Measurements from ENCODE around the gene PIR. TPM values are rescaled to one million over a fixed set of nuclear protein-coding genes. Genes with fewer than 3 reads are reported as not detected.

PIR gene
- total and polyA plus RNA-seq, 2 of the 8 experiments (the other 6 are each of a cell fraction or from before 2014, with no cell fraction given), result 6.4 to 10.3 TPM

- TF ChIP-seq, protein P1, sequence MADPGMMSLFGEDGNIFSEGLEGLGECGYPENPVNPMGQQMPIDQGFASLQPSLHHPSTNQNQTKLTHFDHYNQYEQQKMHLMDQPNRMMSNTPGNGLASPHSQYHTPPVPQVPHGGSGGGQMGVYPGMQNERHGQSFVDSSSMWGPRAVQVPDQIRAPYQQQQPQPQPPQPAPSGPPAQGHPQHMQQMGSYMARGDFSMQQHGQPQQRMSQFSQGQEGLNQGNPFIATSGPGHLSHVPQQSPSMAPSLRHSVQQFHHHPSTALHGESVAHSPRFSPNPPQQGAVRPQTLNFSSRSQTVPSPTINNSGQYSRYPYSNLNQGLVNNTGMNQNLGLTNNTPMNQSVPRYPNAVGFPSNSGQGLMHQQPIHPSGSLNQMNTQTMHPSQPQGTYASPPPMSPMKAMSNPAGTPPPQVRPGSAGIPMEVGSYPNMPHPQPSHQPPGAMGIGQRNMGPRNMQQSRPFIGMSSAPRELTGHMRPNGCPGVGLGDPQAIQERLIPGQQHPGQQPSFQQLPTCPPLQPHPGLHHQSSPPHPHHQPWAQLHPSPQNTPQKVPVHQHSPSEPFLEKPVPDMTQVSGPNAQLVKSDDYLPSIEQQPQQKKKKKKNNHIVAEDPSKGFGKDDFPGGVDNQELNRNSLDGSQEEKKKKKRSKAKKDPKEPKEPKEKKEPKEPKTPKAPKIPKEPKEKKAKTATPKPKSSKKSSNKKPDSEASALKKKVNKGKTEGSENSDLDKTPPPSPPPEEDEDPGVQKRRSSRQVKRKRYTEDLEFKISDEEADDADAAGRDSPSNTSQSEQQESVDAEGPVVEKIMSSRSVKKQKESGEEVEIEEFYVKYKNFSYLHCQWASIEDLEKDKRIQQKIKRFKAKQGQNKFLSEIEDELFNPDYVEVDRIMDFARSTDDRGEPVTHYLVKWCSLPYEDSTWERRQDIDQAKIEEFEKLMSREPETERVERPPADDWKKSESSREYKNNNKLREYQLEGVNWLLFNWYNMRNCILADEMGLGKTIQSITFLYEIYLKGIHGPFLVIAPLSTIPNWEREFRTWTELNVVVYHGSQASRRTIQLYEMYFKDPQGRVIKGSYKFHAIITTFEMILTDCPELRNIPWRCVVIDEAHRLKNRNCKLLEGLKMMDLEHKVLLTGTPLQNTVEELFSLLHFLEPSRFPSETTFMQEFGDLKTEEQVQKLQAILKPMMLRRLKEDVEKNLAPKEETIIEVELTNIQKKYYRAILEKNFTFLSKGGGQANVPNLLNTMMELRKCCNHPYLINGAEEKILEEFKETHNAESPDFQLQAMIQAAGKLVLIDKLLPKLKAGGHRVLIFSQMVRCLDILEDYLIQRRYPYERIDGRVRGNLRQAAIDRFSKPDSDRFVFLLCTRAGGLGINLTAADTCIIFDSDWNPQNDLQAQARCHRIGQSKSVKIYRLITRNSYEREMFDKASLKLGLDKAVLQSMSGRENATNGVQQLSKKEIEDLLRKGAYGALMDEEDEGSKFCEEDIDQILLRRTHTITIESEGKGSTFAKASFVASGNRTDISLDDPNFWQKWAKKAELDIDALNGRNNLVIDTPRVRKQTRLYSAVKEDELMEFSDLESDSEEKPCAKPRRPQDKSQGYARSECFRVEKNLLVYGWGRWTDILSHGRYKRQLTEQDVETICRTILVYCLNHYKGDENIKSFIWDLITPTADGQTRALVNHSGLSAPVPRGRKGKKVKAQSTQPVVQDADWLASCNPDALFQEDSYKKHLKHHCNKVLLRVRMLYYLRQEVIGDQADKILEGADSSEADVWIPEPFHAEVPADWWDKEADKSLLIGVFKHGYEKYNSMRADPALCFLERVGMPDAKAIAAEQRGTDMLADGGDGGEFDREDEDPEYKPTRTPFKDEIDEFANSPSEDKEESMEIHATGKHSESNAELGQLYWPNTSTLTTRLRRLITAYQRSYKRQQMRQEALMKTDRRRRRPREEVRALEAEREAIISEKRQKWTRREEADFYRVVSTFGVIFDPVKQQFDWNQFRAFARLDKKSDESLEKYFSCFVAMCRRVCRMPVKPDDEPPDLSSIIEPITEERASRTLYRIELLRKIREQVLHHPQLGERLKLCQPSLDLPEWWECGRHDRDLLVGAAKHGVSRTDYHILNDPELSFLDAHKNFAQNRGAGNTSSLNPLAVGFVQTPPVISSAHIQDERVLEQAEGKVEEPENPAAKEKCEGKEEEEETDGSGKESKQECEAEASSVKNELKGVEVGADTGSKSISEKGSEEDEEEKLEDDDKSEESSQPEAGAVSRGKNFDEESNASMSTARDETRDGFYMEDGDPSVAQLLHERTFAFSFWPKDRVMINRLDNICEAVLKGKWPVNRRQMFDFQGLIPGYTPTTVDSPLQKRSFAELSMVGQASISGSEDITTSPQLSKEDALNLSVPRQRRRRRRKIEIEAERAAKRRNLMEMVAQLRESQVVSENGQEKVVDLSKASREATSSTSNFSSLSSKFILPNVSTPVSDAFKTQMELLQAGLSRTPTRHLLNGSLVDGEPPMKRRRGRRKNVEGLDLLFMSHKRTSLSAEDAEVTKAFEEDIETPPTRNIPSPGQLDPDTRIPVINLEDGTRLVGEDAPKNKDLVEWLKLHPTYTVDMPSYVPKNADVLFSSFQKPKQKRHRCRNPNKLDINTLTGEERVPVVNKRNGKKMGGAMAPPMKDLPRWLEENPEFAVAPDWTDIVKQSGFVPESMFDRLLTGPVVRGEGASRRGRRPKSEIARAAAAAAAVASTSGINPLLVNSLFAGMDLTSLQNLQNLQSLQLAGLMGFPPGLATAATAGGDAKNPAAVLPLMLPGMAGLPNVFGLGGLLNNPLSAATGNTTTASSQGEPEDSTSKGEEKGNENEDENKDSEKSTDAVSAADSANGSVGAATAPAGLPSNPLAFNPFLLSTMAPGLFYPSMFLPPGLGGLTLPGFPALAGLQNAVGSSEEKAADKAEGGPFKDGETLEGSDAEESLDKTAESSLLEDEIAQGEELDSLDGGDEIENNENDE (IDR thresholded peaks at IDR 0.05; ENCODE audit: insufficient replicate concordance, low read length), result no peak
- no peak for TF ChIP-seq ASH2L (IDR thresholded peaks at IDR 0.05; ENCODE audit: low read length)
- TF ChIP-seq GTF2F1 (IDR thresholded peaks at IDR 0.05; ENCODE audit: borderline replicate concordance, low read depth, low read length), result no peak
- TF ChIP-seq POU5F1 (IDR thresholded peaks at IDR 0.05; ENCODE audit: low read depth, low read length), result no peak
- no peak for TF ChIP-seq POLR2AphosphoS5 (IDR thresholded peaks at IDR 0.05; ENCODE audit: low read depth, low read length)
- no peak for TF ChIP-seq YY1 (IDR thresholded peaks at IDR 0.05; ENCODE audit: low read depth, low read length)
- no peak for TF ChIP-seq POLR2A (IDR thresholded peaks at IDR 0.05; ENCODE audit: control extremely low read depth in 1 of 2, low read depth in 2 of 2, low read length in 2 of 2)
- TF ChIP-seq KDM1A (IDR thresholded peaks at IDR 0.05; ENCODE audit: borderline replicate concordance, low read length), result no peak
- TF ChIP-seq CEBPB (IDR thresholded peaks at IDR 0.05; ENCODE audit: low read depth, low read length), result no peak
- TF ChIP-seq TEAD4 (IDR thresholded peaks at IDR 0.05; ENCODE audit: low read depth, low read length), result no peak
- TF ChIP-seq, protein P2, sequence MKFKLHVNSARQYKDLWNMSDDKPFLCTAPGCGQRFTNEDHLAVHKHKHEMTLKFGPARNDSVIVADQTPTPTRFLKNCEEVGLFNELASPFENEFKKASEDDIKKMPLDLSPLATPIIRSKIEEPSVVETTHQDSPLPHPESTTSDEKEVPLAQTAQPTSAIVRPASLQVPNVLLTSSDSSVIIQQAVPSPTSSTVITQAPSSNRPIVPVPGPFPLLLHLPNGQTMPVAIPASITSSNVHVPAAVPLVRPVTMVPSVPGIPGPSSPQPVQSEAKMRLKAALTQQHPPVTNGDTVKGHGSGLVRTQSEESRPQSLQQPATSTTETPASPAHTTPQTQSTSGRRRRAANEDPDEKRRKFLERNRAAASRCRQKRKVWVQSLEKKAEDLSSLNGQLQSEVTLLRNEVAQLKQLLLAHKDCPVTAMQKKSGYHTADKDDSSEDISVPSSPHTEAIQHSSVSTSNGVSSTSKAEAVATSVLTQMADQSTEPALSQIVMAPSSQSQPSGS (IDR thresholded peaks at IDR 0.05; ENCODE audit: low read length), result no peak
Measured at GRCh38 chrX:15514279-15514678, 21.1 kb upstream of the PIR start (continued).

Data from H1 (cell line).